Peyer's patch (tissue), 4 donors: ENCODE results near the gene MACROD2.

Experiments
- CTCF ChIP-seq, 6 experiments: fragments of 450-650 bp in 4 of 6; fragments of 200-600 bp in 2 of 6; sonication (generic) in 1 of 6; IDR thresholded peaks; one replicate each; pipeline ENCODE4 v1.5.1; 2017 to 2019; ENCODE audit warnings: antibody characterized with exemption in 6 of 6, mild to moderate bottlenecking in 3 of 6, moderate library complexity in 1 of 6
- POLR2A ChIP-seq, 2 donors: fragments of 450-650 bp; IDR thresholded peaks; one replicate each; pipeline ENCODE4 v1.5.1; 2017; ENCODE audit warnings: antibody characterized with exemption in 2 of 2, mild to moderate bottlenecking in 2 of 2, moderate library complexity in 2 of 2

- TF ChIP-seq CTCF (IDR thresholded peaks at IDR 0.05) (no peak), POLR2A (IDR thresholded peaks at IDR 0.05) (no peak)
Measured at GRCh38 chr20:14992153-14992552, 996.8 kb downstream of the MACROD2 start.
